Stromal cell of bone marrow (primary cell): ENCODE measurements around the gene DCTN5.
"Not testable (repeated sequence)": the region's sequence is repeated elsewhere in the genome, so short reads cannot be mapped to it uniquely, and the experiment has no call there.

Source experiments
- DNase-seq: peaks from one replicate; pipeline ENCODE4 v3.0.0-alpha.2; 2012; ENCODE audit warnings: low read depth

Gene DCTN5

DNA sequence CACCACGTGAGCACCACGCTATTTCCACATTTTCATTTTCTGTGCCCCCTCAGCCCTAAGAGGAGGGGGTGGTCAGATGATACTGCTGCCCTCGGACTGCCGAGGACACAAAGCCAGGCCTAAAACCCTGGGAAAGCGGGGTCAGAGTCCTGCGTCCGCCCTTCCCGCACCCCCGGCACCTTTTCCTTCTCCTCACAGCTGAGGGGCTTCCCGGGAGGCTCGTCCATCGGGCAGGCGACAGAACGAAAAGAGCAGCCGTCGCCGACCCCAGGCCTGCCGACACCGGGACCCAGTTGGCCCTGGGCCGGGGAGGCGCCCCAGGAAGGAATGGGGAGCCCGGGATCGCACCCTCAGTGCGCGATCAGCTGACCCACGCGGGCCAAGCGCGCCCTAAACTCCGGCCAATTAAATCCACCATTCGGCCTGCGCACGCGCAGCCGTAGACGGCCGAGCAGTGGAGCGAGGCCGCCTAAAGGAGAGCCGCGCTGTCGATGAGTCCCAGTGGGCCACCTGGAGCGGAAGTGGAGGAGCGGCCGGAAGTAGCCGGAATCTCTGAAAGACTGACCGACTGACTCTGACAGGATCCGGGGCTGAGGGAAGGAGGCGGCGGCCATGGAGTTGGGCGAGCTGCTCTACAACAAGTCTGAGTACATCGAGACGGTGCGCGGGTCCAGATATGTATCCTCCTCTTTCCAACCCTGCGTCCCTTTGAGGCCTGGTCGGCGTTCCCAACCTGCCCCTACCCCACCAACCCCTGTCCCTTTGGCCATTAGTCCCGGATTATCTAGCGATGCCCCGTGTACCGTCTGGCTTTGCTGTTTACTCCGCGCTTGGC, at the start of gene DCTN5, which contains the start of gene PALB2:
TSS of gene DCTN5 (plus strand) at position 536 of the 835 bp plus-strand sequence. CDS start at position 613, 77 bp downstream.
TSS of gene PALB2 (minus strand) at position 380 of the 835 bp plus-strand sequence. CDS start at position 227, 153 bp downstream.
- DNase-seq, result peak; percentile 91

DNA sequence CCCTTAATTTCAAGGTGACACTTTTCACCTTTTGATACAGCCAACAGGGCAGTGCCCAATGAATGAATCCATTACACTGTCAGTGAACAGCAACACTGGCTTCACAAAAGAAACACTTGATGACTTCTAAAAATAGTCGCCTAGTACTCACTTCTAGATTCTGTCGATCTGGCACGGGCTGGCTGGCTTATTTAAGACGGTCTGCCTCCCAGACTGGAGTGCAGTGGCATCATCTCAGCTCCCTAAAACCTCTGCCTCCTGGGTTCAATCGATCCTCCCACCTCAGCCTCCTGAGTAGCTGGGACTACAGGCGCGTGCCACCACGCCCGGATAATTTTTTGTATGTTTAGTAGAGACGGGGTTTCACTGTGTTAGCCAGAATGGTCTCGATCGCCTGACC, 47.1 kb upstream of the DCTN5 start:
- DNase-seq, result no peak

DNA sequence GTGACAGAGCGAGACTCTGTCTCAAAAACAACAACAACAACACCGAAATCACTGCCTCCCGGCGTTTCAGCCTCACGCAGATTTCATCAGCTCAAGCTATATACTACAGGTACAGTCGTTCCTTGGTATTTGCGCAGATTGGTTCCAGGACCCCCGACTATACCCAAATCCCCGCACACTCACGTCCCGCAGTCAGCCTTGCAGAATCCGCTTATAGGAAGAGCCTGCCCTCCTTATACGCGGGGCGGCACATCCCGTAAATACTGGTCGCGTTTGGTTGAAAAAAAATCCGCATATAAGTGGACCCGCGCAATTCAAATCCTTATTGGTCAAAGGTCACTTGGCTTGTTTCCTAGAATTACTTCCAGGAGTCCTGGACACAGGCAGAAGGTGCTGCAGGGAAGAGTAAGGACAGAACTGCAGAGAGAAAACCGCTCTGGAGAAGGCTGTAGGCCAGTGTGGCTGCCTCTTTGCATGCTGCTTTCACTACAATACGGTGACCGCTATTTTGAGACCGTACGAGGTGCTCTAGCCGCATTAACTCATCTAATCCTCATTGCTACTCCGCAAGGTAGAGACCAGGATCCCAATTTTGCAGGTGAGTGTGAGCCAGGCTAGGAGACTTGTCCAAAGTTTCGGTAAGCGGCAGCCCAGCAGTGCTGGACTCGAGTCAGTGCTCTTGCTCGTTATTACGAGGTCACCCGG, 45.9 kb upstream of the DCTN5 start:
- no peak for DNase-seq

DNA sequence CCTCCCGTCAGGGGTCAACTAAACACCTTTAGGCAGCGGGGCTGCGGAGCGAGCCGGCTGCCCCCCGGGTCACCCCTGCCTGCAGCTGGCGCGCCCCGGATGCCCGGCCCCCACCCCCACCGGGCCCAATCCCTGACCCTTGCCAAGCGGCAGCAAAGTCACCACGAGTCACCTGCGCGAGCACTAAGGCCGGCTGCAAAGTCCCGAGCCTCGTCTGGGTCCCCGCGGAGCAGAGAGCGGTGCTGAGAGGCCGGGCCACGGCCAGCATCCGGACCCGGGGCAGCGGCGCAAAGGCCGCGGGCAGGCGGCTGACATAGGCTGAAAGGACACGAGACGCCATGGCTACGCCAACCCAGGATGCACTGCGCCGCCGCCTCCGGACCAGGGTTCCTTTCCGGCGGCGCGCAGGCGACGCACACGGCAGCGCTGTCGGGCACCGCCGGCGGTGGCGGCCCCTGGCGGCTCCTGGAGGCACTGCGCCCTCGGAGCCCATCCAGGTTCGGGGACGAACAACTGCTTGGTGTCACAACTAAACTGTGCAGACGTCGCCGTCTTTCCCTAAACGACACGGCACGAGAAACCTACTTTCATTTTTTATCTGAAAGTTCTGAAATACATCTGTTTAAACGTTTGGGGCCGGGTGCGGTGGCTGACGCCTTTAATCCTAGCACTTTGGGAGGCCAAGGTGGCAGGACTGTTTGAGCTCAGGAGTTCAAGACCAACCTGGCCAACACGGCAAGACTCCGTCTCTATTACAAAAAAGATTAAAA, 45.1 kb upstream of the DCTN5 start, which contains the start of gene NDUFAB1:
TSS of gene NDUFAB1 (minus strand) at position 366 of the 770 bp plus-strand sequence. CDS start at position 340, 26 bp downstream.
- DNase-seq, result peak; percentile 77

DNA sequence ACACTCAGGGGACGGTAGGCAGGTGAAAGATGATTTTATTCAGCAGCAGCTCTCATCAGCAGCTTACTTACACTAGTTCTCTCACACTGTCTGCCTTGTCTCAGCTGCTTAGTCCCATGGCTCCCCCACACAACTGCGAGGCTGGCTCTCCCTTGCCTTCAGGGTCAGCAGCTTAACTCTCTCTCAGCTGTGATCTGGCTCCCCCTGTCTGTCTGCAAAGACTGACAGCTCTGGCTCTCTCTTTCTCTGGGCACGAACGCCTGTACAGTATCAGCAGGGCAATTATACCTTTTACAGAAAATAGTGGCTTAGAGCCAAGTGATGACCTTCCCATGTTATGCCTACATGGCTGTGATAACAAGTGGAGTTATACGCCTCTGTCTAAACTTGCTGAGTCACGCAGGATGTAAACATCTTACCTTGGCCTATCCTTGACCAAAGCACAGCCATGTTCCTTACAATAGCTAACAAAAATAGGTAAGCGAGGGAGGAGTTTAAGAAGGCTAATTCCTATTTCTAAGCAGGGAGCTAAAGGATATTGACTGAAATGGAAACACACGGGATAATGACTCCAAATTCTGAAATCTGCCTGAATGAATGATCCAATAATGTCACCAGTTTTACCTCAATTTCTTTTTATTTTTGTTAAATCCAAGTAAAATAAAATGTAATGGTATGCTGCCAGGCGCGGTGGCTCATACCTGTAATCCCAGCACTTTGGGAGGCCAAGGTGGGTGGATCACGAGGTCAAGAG, 44.1 kb upstream of the DCTN5 start:
- DNase-seq, result no peak

DNA sequence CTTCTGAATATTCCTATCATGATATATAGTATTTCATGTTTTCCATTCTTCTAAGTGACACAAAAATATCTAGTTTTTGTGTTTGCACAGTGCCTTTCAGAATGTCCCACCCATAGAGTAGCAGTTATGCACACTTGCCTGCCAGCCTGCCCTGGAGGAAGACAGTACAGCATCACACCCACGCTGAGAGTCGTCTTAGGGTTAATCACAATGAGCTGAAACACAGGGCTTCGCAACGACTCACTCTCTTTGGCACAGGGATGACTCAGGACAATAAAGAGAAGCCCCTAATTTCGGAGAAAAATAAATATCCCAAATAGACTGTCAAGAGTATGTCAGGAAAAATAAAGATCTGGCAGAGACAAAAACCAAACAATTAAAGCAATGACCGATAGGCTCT, 33.5 kb upstream of the DCTN5 start:
- DNase-seq, result no peak

DNA sequence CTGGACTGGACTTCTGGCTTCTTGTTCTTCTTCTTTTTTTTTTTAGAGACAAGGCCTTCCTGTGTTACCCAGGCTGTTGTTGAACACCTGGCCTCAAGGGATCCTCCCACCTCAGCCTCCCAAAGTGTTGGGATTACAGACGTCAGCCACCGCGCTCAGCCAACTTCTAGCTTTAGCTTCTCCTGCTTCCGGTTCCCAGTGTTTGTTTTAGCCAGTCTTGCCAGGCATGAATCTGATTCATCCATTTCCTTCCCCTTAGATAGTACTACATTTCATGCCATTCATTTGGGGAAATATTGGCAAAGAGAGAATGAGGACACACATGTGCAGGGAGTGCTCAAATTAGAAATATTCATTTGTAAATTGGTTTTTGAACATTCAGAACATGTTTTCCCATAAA, 33.1 kb upstream of the DCTN5 start:
- DNase-seq, result peak; percentile 27

DNA sequence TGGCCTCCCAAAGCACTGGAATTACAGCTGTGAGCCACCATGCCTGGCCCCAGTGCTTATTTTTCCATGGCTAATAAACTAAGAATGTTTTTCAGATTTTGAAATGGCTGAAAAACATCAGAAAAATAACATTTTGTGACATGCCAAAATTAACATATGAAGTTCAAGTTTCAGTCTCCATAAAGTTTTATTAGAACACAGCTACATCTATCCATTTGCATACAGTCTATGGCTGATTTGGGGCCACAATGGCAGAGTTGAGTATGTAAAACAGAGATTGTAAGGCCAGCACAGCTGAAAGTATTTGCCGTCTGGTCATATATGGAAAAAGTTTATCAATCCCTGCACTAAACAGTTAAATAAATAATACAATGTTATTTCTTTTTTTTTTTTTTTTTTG, 31.3 kb upstream of the DCTN5 start:
- no peak for DNase-seq

DNA sequence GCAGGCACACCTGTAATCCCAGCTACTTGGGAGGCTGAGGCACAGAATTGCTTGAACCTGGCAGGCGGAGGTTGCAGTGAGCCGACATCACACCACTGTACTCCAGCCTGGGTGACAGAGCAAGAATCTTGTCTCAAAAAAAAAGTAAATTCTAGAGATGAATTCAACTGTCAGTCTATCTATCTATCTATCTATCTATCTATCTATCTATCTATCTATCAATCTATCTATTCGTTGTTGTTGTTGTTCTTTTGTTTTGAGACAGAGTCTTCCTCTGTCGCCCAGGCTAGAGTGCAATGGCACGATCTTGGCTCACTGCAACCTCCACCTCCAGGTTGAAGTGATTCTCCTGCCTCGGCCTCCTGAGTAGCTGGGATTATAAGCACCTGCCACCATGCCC, 30.4 kb upstream of the DCTN5 start:
- DNase-seq, result not testable (repeated sequence)

DNA sequence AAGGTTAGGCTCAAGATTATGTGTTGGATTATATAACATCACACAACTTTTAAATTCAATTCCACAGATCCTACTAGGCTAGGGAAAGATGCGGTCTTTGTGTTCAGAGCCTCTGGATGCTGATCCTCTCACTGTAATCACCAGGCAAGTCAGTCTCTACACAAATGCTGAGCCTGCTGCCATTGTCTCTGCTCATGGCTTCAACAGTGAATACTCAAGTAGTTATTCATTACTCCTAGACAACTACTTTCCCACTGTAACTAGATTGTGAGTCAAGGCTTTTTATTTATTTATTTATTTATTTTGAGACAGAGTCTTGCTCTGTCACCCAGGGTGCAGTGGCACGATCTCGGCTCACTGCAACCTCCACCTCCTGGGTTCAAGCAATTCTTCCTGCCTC, 29.3 kb upstream of the DCTN5 start:
- no peak for DNase-seq

DNA sequence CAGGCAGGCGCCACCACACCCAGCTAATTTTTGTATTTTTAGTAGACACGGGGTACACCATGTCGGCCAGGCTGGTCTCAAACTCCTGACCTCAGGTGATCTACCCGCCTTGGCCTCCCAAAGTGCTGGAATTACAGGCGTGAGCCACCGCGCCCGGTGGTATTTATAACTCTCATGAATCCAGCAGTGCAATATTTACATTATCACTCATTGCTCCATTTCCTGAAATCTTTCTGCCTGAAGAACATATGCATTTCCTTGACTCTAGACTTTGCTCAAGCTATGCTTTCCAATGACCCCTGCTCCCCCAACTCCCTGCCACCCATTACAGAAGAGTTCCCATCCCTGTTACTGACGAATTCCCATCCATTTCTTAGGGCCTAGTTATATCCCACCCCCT, 25.5 kb upstream of the DCTN5 start:
- DNase-seq, result no peak

DNA sequence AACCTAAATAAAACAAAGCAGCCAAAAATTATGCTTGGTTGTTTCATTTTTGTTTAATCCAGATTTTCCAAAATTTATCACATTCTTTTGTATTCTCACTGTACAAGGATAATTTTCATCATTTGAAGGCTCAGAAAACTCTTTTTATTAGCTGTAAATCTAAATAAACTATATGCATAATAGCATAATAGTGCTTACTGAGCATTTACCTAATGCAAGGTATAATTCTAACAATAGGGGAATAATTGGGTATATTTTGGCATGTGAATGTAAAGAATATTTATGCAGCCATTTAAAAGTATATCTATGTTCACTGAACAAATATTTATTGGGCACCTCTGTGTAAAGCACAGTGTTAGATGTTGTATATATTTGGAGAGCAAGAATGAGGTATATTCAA, 17.2 kb upstream of the DCTN5 start:
- no peak for DNase-seq

DNA sequence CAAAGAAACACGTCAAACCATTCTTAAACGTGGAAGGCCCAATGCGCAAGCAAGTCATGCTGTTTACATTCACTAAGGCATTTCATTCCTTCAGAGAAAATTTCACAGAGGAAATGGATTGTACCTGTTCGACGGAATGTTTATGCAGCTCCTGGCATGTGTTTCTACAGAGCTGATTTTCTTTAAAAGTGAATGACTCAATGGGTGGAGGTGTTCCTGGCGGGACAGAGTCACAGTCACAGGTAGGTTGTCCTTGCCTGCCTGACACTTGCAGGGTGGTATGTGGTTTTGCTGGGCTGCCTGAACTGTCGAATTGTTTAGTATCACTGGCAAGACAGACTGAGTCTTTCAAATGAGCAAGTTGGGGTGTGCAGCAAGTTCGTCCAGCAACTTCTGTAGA, 11.8 kb upstream of the DCTN5 start:
- no peak for DNase-seq

DNA sequence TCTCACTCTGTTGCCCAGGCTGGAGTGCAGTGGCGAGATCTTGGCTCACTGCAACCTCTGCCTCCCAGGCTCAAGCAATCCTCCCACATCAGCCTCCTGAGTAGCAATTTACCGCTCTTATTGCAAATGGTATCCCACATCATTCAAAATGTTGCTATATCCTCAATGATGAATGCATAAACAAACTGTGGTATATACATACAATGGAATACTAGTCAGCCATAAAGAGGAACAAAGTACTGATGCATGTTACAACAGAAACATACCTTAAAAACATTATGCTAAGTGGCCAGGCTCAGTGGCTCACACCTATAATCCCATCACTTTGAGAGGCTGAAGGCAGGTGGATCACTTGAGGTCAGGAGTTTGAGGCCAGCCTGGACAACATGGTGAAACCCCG, 9.4 kb upstream of the DCTN5 start:
- not testable (repeated sequence) for DNase-seq

DNA sequence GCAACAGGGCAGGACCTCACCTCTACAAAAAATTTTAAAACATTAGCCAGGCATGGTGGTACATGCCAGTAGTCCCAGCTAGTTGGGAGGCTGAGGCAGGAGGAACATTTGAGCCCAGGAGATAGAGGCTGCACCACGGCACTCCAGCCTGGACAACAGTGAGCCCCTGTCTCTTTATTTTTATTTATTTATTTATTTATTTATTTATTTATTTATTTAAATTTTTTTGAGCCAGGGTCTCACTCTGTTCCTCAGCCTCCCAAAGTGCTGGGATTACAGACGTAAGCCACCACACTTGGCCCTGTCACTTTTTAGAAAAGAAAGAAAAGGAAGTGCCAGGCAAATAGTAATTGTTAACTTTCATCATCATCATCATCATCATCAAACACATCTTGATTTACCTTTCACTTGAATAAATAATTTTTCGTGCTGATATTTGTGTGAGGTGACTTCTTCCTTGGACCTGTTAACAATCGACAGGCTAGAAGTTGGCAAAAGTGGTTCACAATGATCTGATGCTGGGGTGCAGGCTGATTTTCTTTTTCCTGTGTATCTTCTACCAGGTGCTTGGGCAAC, 6.7 kb upstream of the DCTN5 start:
- no peak for DNase-seq

DNA sequence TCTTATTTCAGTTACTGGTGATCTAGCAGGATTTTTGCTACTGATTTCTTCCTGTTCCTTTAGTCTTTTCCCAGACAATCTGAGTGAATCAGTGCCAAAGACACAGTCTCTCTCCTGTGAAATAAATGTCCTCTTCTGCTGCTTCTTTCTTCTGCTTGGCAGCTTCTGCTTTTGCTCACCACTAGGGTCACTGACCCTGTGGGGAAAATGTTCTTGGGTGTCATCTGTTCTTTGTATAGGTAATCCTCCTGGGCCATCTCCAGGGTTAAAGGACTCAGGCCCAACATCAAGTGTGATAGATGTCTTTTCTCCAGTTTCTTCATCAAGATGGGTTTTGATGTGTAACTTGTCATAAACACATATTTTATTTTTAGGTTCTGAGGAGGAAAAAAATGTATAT, 5.3 kb upstream of the DCTN5 start:
- no peak for DNase-seq

DNA sequence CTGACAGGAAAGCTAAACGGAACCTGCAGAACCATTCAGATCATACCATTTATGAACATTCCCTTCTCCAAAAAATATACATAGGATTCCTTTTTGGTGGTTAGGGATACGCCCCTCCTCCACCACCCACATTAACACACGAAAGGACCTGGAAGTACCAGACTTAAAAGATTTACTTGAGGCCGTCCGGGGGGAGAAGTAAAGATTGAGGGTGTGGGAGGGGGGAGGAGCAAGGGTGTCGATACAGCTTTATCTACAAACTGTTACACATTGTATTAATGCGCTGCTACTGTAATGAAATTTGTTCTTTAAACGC, 693 bp upstream of the DCTN5 start:
- DNase-seq, result no peak

DNA sequence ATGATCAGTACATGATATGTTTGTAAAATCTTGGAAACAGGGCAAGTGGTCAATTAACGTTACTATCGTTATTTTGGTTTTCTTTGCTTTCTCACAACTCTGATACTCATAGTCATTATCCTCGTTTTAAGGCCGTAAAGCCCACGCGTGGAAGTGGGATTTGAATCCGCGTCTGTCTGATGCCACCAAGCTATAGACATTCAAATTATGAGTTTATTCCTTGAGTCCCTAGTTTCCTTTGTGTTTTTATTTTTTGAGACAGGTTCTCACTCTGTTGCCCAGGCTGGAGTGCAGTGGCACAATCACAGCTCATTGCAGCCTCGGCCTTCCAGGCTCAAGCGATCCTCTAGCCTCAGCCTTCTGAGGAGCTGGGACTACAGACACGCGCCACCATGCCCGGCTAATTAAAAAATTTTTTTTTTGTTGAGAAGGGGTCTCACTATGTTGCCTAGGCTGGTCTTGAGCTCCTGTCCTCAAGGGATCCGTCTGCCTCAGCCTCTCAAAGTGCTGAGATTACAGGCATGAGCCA, 1.0 kb downstream of the DCTN5 start:
- no peak for DNase-seq

DNA sequence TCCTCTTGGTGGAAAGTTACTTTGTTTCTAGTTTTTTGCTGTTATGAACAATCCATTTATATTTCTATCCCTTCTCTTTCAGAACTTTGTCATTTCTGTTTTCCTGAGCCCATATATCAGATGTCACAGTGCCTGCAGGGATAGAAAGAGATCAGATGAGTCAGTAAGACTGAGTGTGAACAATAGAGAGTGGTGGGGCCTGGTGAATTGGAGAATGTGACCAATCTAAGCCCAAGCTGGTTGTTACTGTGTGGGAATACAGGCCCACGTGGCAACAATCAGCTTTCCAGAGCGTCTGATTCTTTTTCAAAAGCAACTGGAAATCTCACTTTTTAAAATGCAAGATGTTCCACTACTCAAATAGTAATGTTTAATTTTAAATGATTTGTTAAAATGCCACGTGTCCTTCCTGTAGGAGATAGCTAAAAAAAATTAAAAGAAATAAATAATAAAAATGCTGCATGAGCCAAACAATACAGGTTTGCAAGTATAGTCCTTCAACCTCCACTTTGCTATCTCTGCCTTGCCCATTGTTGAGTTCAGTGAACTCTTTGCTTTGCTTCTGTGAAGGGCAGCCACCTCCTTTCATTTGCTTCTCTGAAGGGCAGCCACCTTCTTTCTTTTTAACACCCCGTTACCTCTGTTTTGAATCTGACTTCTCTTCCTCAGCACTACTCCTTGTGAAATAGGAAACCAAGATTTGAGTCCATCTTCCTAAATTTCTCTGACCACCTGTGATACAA, 9.6 kb downstream of the DCTN5 start:
- DNase-seq, result no peak

DNA sequence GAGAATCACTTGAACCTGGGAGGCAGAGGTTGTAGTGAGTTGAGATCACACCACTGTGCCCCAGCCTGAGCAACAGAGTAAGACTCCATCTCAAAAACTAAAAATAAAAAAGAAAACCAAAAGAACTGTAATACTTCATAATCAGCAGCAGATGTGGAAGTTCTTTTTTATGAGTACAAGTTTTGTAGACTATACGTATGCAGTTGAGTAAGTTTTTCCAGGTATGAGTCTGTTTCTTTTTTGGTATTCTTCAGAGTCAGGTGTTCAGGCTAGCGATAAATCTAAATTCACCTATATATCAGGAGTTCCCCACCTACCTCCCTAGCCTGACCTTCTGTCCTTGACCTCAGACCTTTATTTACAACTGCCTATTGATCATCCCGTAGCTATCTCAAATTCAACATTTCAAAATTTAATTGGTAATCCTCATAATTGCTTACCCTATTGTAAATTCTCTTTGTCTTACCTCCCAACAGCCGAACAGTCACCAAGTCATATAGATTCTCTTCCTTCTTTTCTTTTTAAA, 10.7 kb downstream of the DCTN5 start:
- no peak for DNase-seq
